Vagina (tissue), 2 donors: ENCODE data around the gene PRKAR2B. TPM values are rescaled to one million over a fixed set of nuclear protein-coding genes. Genes with fewer than 3 reads are reported as not detected.

ENCODE experiments used
- DNase-seq, 2 donors: peaks; one replicate each; pipeline ENCODE4 v3.0.0-alpha.2; 2017; ENCODE audit errors: extremely low spot score in 2 of 2
- H3K27ac ChIP-seq: fragments of 200-600 bp; sonication (generic); one replicate; pipeline ENCODE4 v1.5.1; 2019
- H3K27me3 ChIP-seq: fragments of 200-600 bp; sonication (generic); one replicate; pipeline ENCODE4 v1.5.1; 2019
- H3K36me3 ChIP-seq, 2 donors: fragments of 200-600 bp; sonication (generic); one replicate each; pipeline ENCODE4 v1.5.1; 2017 to 2019
- H3K4me1 ChIP-seq: fragments of 200-600 bp; sonication (generic); one replicate; pipeline ENCODE4 v1.5.1; 2019
- H3K4me3 ChIP-seq, 2 donors: fragments of 200-600 bp; sonication (generic); 1 replicate in 1 of 2; 2 replicates in 1 of 2; pipeline ENCODE4 v1.5.1; 2016 to 2019
- H3K9me3 ChIP-seq: fragments of 200-600 bp; sonication (generic); one replicate; pipeline ENCODE4 v1.5.1; 2019
- CTCF ChIP-seq, 3 experiments: fragments of 450-650 bp in 2 of 3; fragments of 200-600 bp in 1 of 3; sonication (generic) in 1 of 3; IDR thresholded peaks; one replicate each; pipeline ENCODE4 v1.5.1; 2017 to 2019; ENCODE audit warnings: antibody characterized with exemption in 3 of 3, mild to moderate bottlenecking in 2 of 3, moderate library complexity in 2 of 3
- POLR2A ChIP-seq, 2 donors: fragments of 450-650 bp; IDR thresholded peaks; one replicate each; pipeline ENCODE4 v1.6.1; 2017; ENCODE audit warnings: antibody characterized with exemption in 2 of 2, mild to moderate bottlenecking in 2 of 2, moderate library complexity in 2 of 2
- POLR2AphosphoS5 ChIP-seq, 2 donors: sonication (generic); formaldehyde crosslinking; IDR thresholded peaks; one replicate each; pipeline ENCODE4 v1.9.0; 2017; ENCODE audit warnings: antibody characterized with exemption in 2 of 2, mild to moderate bottlenecking in 2 of 2, low read depth in 1 of 2; ENCODE audit not compliant: insufficient read depth in 1 of 2
- intact Hi-C: fragments of 100-400 bp; cut with DNase I; formaldehyde crosslinking; loops from one replicate; pipeline ENCODE4 v1.15.1; 2023
- total RNA-seq: library from RNA; depleted of rRNA; stranded (reverse); fragments of >200 nt; gene quantifications from one replicate; pipeline ENCODE4 v1.2.3, GENCODE V29; 2016

Gene PRKAR2B
- total RNA-seq, 1 donor from 2014 or later: 16.5 TPM

- Histone ChIP-seq H3K9me3 (no peaks in the 10 kb centered on the region), H3K27me3 (no peaks in the 10 kb centered on the region), H3K36me3 (no peaks in the 10 kb centered on the region), H3K4me3 (no peak overlapping the region), H3K27ac (no peak overlapping the region), H3K4me1 (no peaks in the 10 kb centered on the region)
- TF ChIP-seq POLR2A (IDR thresholded peaks at IDR 0.05) (no peak), POLR2AphosphoS5 (IDR thresholded peaks at IDR 0.05; ENCODE audit: insufficient read depth in 1 of 2, low read depth in 1 of 2) (no peak), CTCF (IDR thresholded peaks at IDR 0.05) (no peak)
- intact Hi-C loops: no loop called here
- DNase-seq: no peak
Measured at GRCh38 chr7:107072133-107072532, 27.6 kb downstream of the PRKAR2B start.

DNA sequence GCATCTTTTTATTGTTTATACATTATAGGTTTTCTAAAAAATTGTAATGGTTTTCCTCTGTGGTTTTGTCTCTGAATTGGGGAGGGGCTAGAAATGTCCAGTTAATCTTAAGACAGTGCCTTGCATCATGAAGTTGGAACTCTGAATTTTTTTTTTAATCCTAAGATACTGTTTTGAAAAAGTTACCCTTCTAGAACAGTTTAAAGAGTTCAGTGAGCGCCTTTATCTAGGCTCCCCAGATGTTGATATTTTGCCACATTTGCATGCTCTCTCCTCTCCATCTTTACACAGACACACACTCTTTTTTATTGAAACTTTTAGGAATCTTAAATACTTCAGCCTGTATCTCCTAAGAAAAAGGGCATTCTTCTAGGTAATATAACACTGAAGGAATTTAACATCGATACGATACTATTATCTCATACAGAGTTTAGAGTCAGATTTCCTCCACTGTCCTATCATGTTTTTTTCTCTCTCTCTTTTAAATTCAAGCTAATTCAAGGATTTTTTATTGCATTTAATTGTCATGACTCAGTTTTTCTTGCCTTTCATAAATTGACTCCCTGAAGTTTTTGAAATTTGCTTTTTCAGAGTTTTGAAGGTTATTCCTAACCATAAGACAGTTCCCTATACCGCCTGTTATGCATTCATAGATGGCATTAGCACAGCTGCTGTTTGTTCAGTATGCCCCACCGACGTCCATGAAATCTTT is 31.5 kb downstream of the PRKAR2B start:
- no peak overlapping the region for H3K4me3 ChIP-seq
- DNase-seq: no peak
- no peaks in the 10 kb centered on the region for H3K9me3 ChIP-seq
- no peak for TF ChIP-seq CTCF (IDR thresholded peaks at IDR 0.05)
- TF ChIP-seq POLR2A (IDR thresholded peaks at IDR 0.05): no peak
- no peak for TF ChIP-seq POLR2AphosphoS5 (IDR thresholded peaks at IDR 0.05; ENCODE audit: insufficient read depth in 1 of 2, low read depth in 1 of 2)
- no peak overlapping the region for H3K27ac ChIP-seq
- no peaks in the 10 kb centered on the region for H3K27me3 ChIP-seq
- intact Hi-C loops: no loop called here
- no peaks in the 10 kb centered on the region for H3K4me1 ChIP-seq
- no peaks in the 10 kb centered on the region for H3K36me3 ChIP-seq

GRCh38 chr7:107076781-107077698 is 32.5 kb downstream of the PRKAR2B start:
- intact Hi-C loops: no loop called here
- Histone ChIP-seq H3K27me3 (no peaks in the 10 kb centered on the region), H3K9me3 (no peaks in the 10 kb centered on the region), H3K4me1 (no peaks in the 10 kb centered on the region), H3K4me3 (no peak overlapping the region), H3K27ac (no peak overlapping the region), H3K36me3 (no peaks in the 10 kb centered on the region)
- TF ChIP-seq POLR2AphosphoS5 (IDR thresholded peaks at IDR 0.05; ENCODE audit: insufficient read depth in 1 of 2, low read depth in 1 of 2): no peak
- no peak for TF ChIP-seq CTCF (IDR thresholded peaks at IDR 0.05)
- TF ChIP-seq POLR2A (IDR thresholded peaks at IDR 0.05): no peak
- no peak for DNase-seq

DNA sequence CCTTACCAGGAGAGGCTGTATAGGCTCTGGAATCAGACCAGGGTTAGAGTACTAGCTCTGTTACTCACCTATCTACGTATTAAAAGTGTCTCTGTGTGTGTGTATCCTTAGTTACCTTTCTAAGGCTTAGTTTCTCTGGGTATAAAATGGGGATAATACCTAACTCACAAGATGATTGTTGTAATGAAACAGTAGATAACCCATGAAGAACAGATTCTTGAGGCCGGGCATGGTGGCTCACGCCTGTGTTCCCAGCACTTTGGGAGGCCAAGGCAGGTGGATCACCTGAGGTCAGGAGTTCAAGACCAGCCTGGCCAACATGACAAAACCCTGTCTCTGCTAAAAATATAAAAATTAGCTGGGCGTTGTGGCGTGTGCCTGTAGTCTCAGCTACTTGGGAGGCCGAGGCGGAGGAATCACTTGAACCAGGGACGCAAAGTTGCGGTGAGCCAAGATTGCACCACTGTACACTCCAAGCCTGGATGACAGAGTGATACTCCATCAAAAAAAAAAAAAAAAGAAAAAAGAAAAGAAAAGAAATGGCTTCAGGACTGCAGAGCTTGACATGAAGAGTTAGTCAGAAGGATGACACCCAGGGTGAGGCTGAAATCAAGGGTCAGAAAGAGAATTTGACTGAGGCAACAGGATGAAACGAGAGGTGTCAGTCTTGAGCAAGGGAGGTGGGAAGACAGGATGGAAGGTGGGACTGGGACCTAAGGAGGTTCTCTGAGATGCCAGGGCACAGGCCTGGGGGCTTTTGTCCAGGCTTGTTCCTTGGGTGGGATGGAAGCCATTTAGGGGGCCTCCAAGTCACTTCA is 33.4 kb downstream of the PRKAR2B start:
- Histone ChIP-seq H3K4me1 (no peaks in the 10 kb centered on the region), H3K27me3 (no peaks in the 10 kb centered on the region), H3K27ac (no peak overlapping the region), H3K9me3 (no peaks in the 10 kb centered on the region), H3K4me3 (no peak overlapping the region), H3K36me3 (no peaks in the 10 kb centered on the region)
- no peak for DNase-seq
- TF ChIP-seq POLR2A (IDR thresholded peaks at IDR 0.05) (no peak), POLR2AphosphoS5 (IDR thresholded peaks at IDR 0.05; ENCODE audit: insufficient read depth in 1 of 2, low read depth in 1 of 2) (no peak), CTCF (IDR thresholded peaks at IDR 0.05) (no peak)
- intact Hi-C loops: no loop called here
